ENCODE data around the gene TRIM31.
A peak's percentile ranks its signal among the peaks of the same experiment; 100 is the strongest.

Gene TRIM31

DNA sequence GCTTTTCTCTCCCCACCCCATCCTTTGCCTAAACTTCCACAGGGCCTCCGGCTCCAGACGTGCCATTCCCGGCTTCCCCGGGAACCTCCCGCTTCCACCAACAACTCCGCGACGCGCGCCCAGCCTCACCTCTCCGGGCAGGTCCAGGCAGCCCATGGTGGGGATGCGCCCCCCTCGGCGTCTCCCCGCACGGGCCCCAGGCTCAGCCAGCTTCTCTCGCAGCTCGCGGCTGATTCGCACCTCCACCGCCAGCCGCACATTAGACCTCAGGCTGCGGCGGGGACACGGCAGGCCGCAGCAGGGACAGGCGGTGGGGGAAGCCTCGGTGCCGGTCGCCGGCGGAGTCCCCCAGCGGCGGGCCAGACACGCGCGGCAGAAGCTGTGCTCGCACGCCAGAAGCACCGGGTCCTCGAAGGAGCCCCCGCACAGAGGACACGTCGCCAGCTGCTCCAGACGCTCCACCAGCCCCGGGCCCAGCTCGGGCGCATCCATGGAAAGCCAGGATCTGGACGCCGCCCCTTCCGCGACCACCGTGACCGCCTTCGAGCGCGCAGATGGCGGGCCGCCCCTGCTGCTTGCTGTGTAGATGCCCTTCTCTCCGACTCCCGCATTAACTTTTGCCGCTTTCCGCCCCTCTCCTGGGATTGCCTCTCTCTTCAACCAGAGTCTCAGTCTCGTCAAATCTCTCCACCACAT lies 37.6 kb downstream of the TRIM31 start, which contains the start of gene RNF39:
Gene RNF39 (minus strand): TSS at position 676 of the 696 bp plus-strand sequence. CDS start 184 bp downstream, at position 492.
- DNase-seq = no peak

DNA sequence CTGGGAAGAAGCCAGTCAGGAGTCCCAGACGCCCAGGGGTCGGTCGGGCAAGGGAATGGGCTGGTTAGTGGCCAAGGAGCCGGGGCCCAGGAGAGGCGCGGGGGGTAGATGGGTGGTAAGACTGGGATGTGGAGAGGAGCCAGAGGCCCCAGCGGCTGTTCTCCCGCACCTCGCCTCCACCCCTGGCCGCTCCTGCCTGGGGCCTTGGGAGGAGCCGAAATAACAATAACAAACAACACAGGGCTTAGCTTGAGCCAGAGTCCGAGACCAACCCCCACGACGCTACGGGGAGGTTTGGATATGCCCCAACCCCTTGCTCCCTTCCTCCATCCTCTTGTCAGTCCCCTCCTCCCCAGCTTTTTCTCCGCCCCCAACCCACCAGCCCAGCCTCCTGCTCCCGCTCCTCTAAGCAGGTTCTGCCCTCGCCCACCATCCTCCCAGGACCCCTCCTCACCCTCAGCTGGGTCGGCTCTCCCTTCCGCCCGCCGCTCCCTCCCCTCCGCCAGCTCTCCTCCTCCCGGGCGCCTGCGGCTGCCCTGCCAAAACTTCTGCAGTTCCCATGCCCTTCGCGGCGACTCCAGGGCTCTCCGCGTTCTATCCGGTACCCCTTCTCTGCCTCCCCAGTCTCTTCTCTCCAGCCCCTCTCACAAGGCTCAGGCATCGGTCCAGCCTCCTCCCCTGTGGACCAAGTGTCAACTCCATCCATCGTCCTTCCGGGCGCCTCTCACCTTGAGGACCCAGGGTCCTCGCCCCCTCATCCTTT lies 38.4 kb downstream of the TRIM31 start:
- no peak for DNase-seq

DNA sequence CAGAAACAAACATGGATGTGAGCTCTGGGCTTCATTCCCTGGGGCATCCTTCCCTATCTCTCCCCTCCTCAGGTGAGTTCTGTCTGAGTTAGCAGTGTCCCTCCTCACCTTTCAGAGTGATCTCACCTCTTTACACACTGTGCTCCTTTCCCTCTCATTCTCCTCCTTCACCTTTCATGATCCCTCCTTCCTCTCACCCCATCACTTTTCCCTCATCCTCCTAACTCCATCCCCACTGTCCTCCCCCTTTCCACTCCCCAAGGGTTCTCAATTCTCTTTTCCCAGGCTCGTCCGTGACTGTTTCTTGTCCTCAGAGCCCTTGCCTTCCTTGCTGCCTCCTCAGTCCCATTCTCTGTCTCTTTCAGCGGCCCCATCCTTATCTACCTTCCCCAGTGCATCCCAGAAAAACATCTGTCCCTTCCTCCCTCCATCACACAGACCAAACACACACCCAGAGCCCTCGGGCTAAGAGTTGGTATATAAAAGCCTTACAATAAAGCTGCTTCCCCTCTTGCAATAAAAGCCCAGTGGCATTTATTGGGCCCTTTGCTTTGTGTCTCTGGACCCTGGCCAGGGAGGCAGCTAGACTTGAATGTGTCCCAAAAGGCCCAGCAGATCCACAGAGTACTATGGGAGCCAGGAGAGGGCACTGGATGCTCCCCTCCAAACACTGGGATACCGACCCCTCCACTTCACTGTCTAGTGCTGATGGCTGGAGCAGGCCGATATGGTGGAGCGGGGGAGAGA lies 39.2 kb downstream of the TRIM31 start:
- no peak for DNase-seq

- DNase-seq = no peak
These were observed 41.0 kb downstream of the TRIM31 start for GRCh38 chr6:30071858-30072257.

- no peak for DNase-seq
These were observed 41.6 kb downstream of the TRIM31 start for GRCh38 chr6:30071081-30071818.

GRCh38 chr6:30067460-30068139 lies 45.3 kb downstream of the TRIM31 start:
- no peak for DNase-seq

- peak; percentile 95 for DNase-seq
These were observed 46.1 kb downstream of the TRIM31 start, which contains the start of gene PPP1R11 for GRCh38 chr6:30066577-30067459. Gene PPP1R11, plus strand, starts transcription at chr6:30067198. Its CDS starts 213 bp downstream, at chr6:30067411.

DNA sequence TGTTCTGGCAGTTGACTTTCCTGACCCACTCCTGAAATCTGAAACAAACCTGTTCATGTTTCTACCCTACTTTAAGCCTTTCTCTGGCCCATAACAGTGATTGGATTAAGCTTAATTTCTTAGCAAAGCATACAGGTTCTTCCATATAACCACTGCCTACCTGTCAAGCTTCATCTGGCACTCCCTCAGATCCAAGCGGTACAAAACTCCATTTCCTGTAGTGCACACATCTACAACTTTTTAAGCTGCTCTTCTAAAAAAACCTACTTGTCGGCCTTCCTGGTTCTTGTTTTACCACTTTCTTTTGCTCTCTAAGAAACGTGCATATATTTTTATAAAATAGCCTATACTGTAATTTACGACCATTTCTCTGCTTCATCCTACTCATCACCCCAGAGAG lies 46.8 kb downstream of the TRIM31 start:
- no peak for DNase-seq

DNA sequence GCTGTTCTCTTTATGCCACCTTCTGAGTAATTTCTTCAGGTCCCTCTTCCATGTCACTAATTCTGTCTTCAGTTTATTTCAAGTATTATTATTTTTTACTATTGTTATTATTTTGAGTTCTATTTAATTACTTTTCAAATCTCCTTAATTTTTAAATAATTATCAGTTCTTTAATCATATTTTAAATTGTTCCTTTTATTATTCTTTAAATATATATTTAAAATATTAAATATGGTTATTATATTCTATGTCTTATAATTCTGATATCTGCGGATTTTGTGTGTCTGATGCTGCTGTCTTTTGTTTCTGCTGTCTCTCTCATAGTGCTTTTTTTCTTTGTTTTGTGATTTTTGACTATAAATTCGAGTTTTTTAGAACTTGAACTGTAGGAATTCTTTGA lies 49.6 kb downstream of the TRIM31 start:
- DNase-seq = no peak

DNA sequence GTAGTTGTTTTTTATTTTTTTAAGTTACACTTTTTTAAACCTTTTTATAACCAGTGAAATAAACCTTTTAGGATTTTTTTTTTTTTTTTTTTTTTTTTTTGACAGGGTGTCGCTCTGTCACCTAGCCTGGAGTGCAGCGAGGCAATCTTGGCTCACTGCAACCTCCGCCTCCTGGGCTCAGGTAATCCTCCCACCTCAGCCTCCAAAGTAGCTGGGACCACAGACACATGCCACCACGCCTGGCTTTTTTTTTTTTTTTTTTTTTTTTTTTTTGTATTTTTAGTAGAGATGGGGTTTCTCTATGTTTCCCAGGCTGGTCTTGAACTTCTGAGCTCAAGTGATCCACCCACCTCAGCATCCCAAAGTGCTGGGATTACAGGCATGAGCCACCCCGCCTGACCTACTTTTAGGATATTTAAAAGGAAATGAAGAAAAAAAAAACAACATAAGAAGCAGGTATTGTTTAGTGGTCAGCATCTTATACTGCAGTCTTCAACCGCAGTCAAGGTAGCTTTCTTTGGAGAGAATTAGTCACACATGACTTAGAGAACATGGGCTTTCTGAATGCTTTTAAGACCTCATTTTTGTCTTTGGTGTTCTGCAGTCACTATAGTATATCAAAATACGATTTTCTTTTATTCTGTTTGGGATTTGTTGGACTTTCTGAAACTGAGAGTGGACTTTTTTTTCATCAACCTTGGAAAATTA lies 50.3 kb downstream of the TRIM31 start:
- DNase-seq = no peak

DNA sequence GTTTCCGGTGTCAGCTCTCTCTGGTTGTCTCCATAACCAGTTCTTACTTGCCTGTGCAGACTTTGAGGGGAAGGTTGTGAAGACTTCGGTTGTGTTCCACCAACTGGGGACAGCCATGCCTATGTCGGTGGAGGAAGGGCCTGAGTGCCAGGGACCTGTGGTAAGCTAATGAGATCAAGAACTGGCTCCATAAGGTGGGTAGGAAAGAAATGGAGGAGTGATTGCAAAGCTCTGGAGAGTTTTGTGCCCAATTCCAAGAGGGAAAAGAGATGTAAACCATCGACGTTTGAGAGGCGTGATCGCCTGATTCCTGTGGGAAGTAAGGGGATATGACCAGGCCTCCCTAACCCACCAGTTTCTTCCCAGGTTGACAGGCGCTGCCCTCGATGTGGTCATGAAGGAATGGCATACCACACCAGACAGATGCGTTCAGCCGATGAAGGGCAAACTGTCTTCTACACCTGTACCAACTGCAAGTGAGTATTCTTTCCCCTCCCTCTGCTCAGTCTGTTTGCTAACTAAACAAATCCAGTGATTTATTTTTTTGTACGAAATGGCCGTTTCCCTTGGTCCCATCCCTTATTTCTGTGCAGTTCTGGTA lies 50.9 kb downstream of the TRIM31 start:
- no peak for DNase-seq

DNA sequence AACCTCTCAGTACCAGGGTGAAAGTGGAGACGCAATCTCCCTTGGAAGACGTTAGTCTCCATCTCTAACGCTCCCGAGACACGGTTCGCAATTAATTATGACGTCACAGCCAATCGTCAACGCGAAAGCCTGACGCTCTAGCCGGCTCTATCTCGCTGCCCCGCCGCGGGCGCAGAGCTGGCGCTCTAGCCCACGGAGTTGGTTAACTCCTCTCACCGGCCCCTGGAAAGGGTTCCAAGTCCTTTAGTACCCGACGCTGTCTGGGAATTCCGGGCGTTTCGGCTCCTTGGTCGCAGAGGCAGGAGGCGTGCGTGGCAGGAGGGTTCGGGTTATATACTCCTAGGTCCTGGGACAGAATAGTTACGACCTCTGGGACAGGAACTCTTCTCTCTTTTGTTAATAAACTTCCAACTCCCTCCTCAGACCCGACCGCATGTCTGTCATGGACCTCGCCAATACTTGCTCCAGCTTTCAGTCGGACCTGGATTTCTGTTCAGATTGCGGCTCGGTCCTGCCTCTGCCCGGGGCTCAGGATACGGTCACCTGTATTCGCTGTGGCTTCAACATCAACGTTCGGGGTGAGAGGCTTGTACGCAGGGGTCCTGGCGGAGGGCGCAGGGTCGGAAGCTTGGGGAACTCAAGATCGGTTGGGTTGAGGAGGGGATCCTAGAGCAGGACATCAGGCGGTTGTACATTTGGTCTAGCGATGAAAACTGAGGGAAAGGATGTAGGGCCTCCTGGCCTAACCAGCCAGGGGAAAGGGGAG lies 51.6 kb downstream of the TRIM31 start, which contains the start of gene POLR1H:
Gene POLR1H (plus strand): TSS at position 174 of the 766 bp plus-strand sequence. CDS start 260 bp downstream, at position 434.
- peak; percentile 90 for DNase-seq

- no peak for DNase-seq
These were observed 52.2 kb downstream of the TRIM31 start for GRCh38 chr6:30060606-30061091.

- no peak for DNase-seq
These were observed 57.4 kb downstream of the TRIM31 start for GRCh38 chr6:30055513-30055912.

DNA sequence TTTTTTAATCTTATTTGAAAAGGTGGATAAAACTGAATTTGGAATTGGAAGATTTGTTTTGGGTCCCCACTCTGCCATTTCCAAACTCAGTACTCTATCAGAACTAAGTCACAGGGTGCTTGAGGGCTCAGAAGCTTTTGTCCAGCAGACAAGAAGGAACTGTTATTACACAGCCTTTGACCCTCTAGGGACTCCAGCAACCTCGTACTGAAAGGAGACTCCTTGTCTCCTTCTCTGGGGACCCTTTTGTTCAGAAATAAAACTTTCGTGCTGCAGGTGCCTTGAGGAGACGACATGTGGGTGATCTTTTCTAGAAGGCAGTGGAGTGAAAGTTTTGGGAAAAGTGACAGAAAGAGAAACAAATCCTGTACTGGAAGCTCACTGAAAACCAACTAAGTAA lies 59.2 kb downstream of the TRIM31 start:
- no peak for DNase-seq
